Measurements from ENCODE around the gene DPH6.

The DPH6 gene

DNA sequence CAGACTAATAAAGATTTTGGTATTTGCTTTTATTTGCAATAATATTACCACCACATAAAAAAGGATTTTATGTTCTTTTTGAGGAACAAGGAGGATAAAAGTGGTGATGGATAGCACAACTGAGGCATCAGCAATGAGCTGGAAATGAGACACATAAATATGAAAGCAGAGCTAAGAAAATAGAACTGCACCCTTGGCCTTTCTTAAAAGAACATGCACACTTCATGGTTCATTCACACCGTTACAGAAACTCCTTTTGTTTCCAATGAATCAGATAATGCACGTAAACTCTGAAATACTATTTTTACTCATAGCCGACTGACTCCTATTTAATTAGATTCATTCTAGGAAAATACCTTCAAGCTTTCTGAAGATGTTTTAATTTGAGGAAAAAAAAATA lies 19.9 kb upstream of the DPH6 start:
- no peak overlapping the region for H3K27ac ChIP-seq
- TF ChIP-seq, protein P1, sequence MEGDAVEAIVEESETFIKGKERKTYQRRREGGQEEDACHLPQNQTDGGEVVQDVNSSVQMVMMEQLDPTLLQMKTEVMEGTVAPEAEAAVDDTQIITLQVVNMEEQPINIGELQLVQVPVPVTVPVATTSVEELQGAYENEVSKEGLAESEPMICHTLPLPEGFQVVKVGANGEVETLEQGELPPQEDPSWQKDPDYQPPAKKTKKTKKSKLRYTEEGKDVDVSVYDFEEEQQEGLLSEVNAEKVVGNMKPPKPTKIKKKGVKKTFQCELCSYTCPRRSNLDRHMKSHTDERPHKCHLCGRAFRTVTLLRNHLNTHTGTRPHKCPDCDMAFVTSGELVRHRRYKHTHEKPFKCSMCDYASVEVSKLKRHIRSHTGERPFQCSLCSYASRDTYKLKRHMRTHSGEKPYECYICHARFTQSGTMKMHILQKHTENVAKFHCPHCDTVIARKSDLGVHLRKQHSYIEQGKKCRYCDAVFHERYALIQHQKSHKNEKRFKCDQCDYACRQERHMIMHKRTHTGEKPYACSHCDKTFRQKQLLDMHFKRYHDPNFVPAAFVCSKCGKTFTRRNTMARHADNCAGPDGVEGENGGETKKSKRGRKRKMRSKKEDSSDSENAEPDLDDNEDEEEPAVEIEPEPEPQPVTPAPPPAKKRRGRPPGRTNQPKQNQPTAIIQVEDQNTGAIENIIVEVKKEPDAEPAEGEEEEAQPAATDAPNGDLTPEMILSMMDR (IDR thresholded peaks at IDR 0.05): no peak
- no peak for TF ChIP-seq ZFX (IDR thresholded peaks at IDR 0.05; ENCODE audit: borderline replicate concordance)

DNA sequence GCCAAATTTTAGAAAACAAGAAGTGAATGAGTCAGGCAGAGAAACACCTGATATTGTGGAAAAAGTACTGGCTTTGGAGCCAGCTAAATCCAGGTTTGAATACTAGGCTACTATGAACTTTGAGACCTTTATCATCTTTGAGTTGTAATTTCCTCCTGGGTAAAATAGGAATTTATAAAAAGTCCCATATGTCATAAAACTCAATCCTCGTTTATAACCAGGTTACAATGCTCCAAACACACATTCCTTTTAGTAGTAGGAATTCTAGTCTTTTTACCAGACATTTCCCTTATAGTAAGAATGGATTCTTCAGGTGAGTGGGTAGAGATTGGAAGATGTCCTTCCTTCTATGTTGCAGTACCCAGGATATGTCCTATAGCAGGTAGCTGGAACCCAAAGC lies 16.7 kb upstream of the DPH6 start:
- TF ChIP-seq ZFX (IDR thresholded peaks at IDR 0.05; ENCODE audit: borderline replicate concordance): no peak
- TF ChIP-seq, protein P1 (IDR thresholded peaks at IDR 0.05): no peak
- H3K27ac ChIP-seq: no peak overlapping the region

DNA sequence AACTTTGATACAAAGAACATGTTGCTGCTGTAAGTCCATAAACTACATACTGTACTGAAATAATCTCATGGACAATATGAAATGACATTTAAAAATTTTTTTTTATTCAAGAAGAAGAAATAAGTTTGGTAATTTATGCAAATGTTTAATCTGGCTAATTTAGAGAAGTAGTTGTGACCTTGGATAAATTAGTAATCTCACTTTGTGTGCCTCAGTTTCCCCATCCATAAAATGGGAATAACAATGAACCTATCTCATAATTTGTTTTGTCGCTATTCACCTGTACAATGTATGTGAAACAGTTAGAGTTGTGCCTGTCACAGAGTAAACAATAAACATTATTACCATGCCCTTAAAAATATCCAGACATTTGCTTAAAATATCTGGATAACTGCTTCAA lies 15.3 kb upstream of the DPH6 start:
- no peak overlapping the region for H3K27ac ChIP-seq
- TF ChIP-seq, protein P1 (IDR thresholded peaks at IDR 0.05): no peak
- no peak for TF ChIP-seq ZFX (IDR thresholded peaks at IDR 0.05; ENCODE audit: borderline replicate concordance)

DNA sequence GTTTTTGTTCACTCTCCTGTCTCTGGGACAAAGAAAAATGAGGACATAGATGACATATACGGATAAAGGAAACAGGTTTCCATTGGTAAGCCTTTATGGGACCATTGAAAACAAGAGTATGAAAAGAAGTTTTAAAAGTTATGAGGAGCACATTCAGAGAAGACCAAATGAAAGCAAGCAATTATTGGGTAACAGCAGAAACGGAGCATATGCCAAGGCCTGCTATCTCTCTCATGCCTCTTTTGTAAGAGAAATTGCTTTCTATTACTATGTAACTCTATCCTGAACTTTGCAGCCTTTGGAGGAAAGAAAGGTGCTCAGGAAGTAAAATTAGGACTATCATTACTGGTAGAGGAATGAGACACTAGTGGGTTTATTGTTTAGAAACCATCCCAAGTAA lies 14.9 kb upstream of the DPH6 start:
- TF ChIP-seq ZFX (IDR thresholded peaks at IDR 0.05; ENCODE audit: borderline replicate concordance): no peak
- TF ChIP-seq, protein P1 (IDR thresholded peaks at IDR 0.05): no peak
- H3K27ac ChIP-seq: no peak overlapping the region

DNA sequence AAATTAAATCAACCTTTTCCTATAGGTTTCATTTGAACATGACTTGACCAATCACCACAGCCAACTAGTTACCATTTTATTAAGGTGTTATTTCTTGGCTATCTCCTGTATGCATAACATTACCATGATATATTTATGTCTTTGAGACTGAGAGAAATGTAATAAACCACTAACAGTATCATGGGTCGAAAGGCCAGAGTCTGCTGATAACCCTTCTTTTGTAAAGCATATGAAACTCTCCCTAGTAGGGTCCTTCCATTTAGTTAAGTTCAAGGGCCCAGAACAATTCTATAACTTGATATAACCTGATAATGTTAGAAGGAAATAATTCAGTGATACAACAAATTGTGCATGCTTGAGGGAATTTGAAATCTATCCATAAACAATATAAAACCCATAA lies 14.3 kb upstream of the DPH6 start:
- TF ChIP-seq ZFX (IDR thresholded peaks at IDR 0.05; ENCODE audit: borderline replicate concordance): no peak
- TF ChIP-seq, protein P1 (IDR thresholded peaks at IDR 0.05): no peak
- no peak overlapping the region for H3K27ac ChIP-seq

DNA sequence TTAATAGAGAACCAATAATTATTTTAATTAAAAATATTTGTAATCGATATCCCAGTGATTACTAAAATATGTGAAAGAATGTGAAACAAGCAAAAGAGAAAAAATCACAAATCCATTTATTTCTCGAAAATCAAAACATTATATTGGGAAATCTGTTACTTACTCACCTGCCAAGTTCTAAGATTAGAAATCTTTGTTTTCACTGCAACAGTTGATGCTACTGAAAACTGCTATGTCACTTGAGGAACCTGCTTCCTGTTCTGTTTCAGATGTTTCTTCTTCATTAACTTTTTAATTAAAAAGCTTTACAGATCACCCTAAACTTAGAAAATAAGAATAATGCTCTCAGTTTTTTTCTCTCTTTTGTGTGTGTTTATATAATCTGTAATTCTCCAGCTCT lies 13.7 kb upstream of the DPH6 start:
- TF ChIP-seq, protein P1 (IDR thresholded peaks at IDR 0.05): no peak
- TF ChIP-seq ZFX (IDR thresholded peaks at IDR 0.05; ENCODE audit: borderline replicate concordance): no peak
- no peak overlapping the region for H3K27ac ChIP-seq

DNA sequence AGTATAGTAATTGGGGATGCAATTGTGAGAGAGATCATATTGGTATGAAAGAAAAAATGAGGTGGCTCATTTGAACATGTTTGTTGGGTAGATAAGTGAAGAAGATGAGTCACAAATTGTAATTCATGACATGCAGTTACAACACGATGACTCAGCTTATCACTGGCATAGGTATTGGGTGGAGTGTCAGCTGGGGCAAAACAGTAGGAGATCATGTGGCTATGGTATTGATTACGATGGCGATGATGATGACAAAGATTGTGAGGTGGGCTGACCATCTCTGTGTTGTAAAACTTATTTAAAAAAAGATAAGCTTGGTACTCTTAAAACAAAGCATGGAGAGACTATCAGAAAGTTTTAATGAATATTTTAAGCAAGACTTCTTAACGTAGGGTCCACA lies 11.6 kb upstream of the DPH6 start:
- TF ChIP-seq, protein P1 (IDR thresholded peaks at IDR 0.05): no peak
- TF ChIP-seq ZFX (IDR thresholded peaks at IDR 0.05; ENCODE audit: borderline replicate concordance): no peak
- H3K27ac ChIP-seq: no peak overlapping the region

Data from 22Rv1 (cell line).